GM12892 (cell line): ENCODE measurements around the gene RASSF8.

Experiments used
- POLR2A ChIP-seq: IDR thresholded peaks from 2 replicates; pipeline ENCODE4 v1.6.1; 2011; ENCODE audit warnings: low read depth, low read length, control low read depth
- TAF1 ChIP-seq: IDR thresholded peaks from 2 replicates; pipeline ENCODE4 v1.6.1; 2011; ENCODE audit warnings: low read depth, mild to moderate bottlenecking, control low read depth, low read length, borderline replicate concordance

DNA sequence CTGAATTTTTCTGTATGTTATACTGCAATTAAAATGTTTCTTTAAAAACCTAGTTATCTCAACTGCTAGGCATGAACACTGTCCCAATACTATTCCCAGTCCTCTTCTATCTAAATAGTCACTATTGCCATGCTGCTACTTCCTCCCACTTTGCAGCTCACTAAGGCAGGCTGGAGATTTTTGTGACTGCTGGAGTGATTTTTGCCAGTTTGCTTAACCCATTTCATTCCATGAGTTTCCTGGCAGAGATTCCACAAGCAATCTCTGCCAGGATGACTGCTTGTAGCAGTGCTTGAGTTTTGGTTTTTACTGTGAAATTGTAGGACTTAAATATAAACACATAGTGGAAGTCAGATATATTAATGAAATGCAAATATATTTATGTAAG lies 85.5 kb downstream of the RASSF8 start:
- TF ChIP-seq POLR2A, result no peak
- TF ChIP-seq TAF1, result no peak
